ENCODE results near the gene BACH2.

BACH2 gene

DNA sequence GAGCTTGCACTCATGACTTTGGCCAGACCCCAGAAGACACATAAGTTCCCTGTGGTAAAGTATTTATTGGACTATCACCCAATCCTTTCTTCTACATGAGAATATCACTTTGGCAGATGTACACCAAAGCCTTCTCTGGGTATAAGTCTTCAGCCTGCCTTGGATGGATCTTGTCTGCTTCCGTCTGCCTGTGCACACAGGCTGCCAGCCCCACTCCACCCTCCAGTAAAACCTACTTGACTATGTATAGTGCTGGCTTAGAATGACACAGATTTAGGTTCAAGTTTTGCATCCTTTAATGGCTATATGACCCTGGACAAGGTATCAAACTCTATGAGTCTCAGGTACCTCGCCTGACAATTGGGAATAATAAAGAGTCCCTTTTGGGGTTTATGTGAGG, 63.4 kb downstream of the BACH2 start:
- Histone ChIP-seq H3F3A (ENCODE audit: insufficient read depth) (peaks cover 6% of the 10 kb centered on the region; the same call in 1 of the 2 replicates), H3K9ac (ENCODE audit: low read length) (no peak overlapping the region), H3K79me2 (ENCODE audit: insufficient read depth, low read length) (no peaks in the 10 kb centered on the region), H3K36me3 (ENCODE audit: low read length) (no peaks in the 10 kb centered on the region), H3K4me2 (ENCODE audit: low read depth, low read length, poor library complexity, severe bottlenecking) (no peak overlapping the region), H3K9me3 (ENCODE audit: insufficient read depth, low read length) (no peaks in the 10 kb centered on the region), H4K20me1 (ENCODE audit: low read depth, low read length) (no peaks in the 10 kb centered on the region), H2AFZ (ENCODE audit: low read depth, low read length, severe bottlenecking) (no peak overlapping the region), H3K27me3 (ENCODE audit: low read length) (no peaks in the 10 kb centered on the region), H3K9me2 (replicated peaks; ENCODE audit: insufficient read depth, low read length) (no peaks in the 10 kb centered on the region), H3K4me3 (ENCODE audit: insufficient read depth, low read length, poor library complexity, severe bottlenecking) (no peak overlapping the region), H3K27ac (ENCODE audit: low read depth, low read length) (no peak overlapping the region)
- TF ChIP-seq EZH2phosphoT487 (conservative IDR thresholded peaks at IDR 0.05; ENCODE audit: low read length): no peak
- TF ChIP-seq, protein P1, sequence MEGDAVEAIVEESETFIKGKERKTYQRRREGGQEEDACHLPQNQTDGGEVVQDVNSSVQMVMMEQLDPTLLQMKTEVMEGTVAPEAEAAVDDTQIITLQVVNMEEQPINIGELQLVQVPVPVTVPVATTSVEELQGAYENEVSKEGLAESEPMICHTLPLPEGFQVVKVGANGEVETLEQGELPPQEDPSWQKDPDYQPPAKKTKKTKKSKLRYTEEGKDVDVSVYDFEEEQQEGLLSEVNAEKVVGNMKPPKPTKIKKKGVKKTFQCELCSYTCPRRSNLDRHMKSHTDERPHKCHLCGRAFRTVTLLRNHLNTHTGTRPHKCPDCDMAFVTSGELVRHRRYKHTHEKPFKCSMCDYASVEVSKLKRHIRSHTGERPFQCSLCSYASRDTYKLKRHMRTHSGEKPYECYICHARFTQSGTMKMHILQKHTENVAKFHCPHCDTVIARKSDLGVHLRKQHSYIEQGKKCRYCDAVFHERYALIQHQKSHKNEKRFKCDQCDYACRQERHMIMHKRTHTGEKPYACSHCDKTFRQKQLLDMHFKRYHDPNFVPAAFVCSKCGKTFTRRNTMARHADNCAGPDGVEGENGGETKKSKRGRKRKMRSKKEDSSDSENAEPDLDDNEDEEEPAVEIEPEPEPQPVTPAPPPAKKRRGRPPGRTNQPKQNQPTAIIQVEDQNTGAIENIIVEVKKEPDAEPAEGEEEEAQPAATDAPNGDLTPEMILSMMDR (IDR thresholded peaks at IDR 0.05; ENCODE audit: insufficient read depth, low read length, poor library complexity, severe bottlenecking): no peak

DNA sequence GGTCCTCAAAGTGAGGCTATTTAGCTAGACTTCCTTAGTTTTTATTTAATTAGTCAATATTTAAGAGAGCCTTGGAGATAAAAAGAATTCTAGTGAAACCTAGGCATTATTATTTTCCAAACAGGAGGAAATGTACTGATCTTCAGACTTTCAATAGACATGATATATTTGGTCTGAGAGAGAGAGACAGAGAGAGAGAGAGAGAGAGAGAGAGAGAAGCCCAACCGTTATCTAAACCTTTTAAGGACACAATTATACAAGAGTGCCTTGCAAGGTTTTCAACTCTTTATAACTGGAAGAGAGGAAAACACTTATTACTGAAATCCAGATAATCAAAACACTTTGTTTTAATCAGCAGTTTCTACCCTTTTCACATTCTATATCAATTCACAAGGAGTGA, 64.8 kb downstream of the BACH2 start:
- Histone ChIP-seq H3K4me3 (ENCODE audit: insufficient read depth, low read length, poor library complexity, severe bottlenecking) (no peak overlapping the region), H3K9ac (ENCODE audit: low read length) (no peak overlapping the region), H4K20me1 (ENCODE audit: low read depth, low read length) (no peaks in the 10 kb centered on the region), H3K9me2 (replicated peaks; ENCODE audit: insufficient read depth, low read length) (no peaks in the 10 kb centered on the region), H3F3A (ENCODE audit: insufficient read depth) (peaks cover 12% of the 10 kb centered on the region; the same call in 1 of the 2 replicates), H3K9me3 (ENCODE audit: insufficient read depth, low read length) (no peaks in the 10 kb centered on the region), H3K79me2 (ENCODE audit: insufficient read depth, low read length) (no peaks in the 10 kb centered on the region), H3K4me2 (ENCODE audit: low read depth, low read length, poor library complexity, severe bottlenecking) (no peak overlapping the region), H3K36me3 (ENCODE audit: low read length) (no peaks in the 10 kb centered on the region), H3K27ac (ENCODE audit: low read depth, low read length) (no peak overlapping the region), H2AFZ (ENCODE audit: low read depth, low read length, severe bottlenecking) (no peak overlapping the region), H3K27me3 (ENCODE audit: low read length) (no peaks in the 10 kb centered on the region)
- no peak for TF ChIP-seq EZH2phosphoT487 (conservative IDR thresholded peaks at IDR 0.05; ENCODE audit: low read length)
- TF ChIP-seq, protein P1 (IDR thresholded peaks at IDR 0.05; ENCODE audit: insufficient read depth, low read length, poor library complexity, severe bottlenecking): no peak

DNA sequence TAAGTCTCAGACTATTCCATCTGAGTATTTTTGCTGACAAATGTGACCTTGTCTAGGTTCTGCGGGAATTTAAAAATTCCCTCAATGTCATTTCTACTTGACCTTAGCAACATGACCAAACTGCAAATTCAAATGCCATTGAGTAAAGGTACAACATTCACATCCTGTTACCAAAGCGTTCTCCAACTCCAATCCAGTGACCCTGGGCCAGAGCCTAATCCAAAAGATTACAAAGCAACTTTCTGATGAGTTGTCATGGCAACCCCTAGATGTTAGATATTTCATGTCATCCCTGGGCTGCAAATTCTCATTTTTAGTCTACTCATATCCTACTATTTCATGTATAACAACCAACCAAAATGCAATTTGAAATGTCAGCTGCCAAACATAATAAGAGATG, 65.3 kb downstream of the BACH2 start:
- Histone ChIP-seq H3K36me3 (ENCODE audit: low read length) (no peaks in the 10 kb centered on the region), H3F3A (ENCODE audit: insufficient read depth) (peaks cover 12% of the 10 kb centered on the region; the same call in 1 of the 2 replicates)

More for the DNA sequence above, 65.3 kb downstream of the BACH2 start:
- no peaks in the 10 kb centered on the region for H3K9me2 ChIP-seq (replicated peaks; ENCODE audit: insufficient read depth, low read length)
- H3K27ac ChIP-seq (ENCODE audit: low read depth, low read length): no peak overlapping the region
- no peaks in the 10 kb centered on the region for H4K20me1 ChIP-seq (ENCODE audit: low read depth, low read length)
- no peaks in the 10 kb centered on the region for H3K9me3 ChIP-seq (ENCODE audit: insufficient read depth, low read length)
- H3K27me3 ChIP-seq (ENCODE audit: low read length): no peaks in the 10 kb centered on the region
- no peak overlapping the region for H3K9ac ChIP-seq (ENCODE audit: low read length)
- no peak overlapping the region for H2AFZ ChIP-seq (ENCODE audit: low read depth, low read length, severe bottlenecking)
- H3K4me3 ChIP-seq (ENCODE audit: insufficient read depth, low read length, poor library complexity, severe bottlenecking): no peak overlapping the region
- TF ChIP-seq, protein P1 (IDR thresholded peaks at IDR 0.05; ENCODE audit: insufficient read depth, low read length, poor library complexity, severe bottlenecking): no peak
- no peak for TF ChIP-seq EZH2phosphoT487 (conservative IDR thresholded peaks at IDR 0.05; ENCODE audit: low read length)
- no peak overlapping the region for H3K4me2 ChIP-seq (ENCODE audit: low read depth, low read length, poor library complexity, severe bottlenecking)
- H3K79me2 ChIP-seq (ENCODE audit: insufficient read depth, low read length): no peaks in the 10 kb centered on the region
